ENCODE measurements around the gene HOXA4. TPM values are rescaled to one million over a fixed set of nuclear protein-coding genes. Genes with fewer than 3 reads are reported as not detected.

The HOXA4 gene
- total and polyA plus RNA-seq, 10 of the 15 experiments (the other 5 are each of a cell fraction or from before 2014, with no cell fraction given) = 0.07 TPM; not detected in 9

DNA sequence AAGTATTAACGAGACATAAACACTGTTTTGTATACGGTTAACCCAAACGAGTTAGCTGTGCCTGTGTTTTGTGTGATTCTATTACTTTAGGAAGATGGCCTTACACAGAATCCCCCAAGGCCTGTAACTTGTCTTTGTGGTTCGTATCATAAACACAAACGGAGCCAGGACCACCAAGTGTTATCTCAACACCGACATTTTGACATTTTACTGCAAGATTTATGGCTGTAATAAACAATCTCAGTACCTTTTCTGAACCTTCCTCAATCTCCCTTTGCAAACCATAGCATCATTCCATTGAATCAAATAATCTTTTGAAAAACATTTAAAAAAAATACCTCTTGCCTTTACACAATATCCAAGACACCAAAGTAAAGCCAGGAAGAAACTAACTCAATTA is 2.4 kb upstream of the HOXA4 start:
- 41% methylated on average over 6 of the region's 6 CpGs for WGBS (ENCODE audit: insufficient coverage, insufficient replicate concordance, low lambda C conversion rate, missing lambda C conversion rate)
- ChIA-PET RAD21 (ENCODE audit: unreplicated experiment) (no interaction called here), POLR2A (no interaction called here), SMC1A (ENCODE audit: uncharacterized antibody, unreplicated experiment) (interaction anchor here (0.8 to 2.2 kb wide), 3 partner anchors 17 to 277 kb away, joined by 3 to 7 read pairs (median 5); no protein-coding TSS in a partner anchor), CTCF (interaction anchor here (0.6 to 0.7 kb wide), 2 partner anchors 64 to 156 kb away, joined by 3 read pairs; no protein-coding TSS in a partner anchor)
- no peak overlapping the region for H3K27ac ChIP-seq (ENCODE audit: control insufficient read depth, insufficient read depth)
- H3K4me2 ChIP-seq (ENCODE audit: control insufficient read depth, insufficient read depth) = no peak overlapping the region
- TF ChIP-seq, protein P1, sequence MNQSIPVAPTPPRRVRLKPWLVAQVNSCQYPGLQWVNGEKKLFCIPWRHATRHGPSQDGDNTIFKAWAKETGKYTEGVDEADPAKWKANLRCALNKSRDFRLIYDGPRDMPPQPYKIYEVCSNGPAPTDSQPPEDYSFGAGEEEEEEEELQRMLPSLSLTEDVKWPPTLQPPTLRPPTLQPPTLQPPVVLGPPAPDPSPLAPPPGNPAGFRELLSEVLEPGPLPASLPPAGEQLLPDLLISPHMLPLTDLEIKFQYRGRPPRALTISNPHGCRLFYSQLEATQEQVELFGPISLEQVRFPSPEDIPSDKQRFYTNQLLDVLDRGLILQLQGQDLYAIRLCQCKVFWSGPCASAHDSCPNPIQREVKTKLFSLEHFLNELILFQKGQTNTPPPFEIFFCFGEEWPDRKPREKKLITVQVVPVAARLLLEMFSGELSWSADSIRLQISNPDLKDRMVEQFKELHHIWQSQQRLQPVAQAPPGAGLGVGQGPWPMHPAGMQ (IDR thresholded peaks at IDR 0.05; ENCODE audit: borderline replicate concordance) = no peak
- TF ChIP-seq SRF (IDR thresholded peaks at IDR 0.05; ENCODE audit: low read depth in 2 of 2, low read length in 2 of 2) (no peak), RAD51 (IDR thresholded peaks at IDR 0.05) (no peak), SMAD1 (IDR thresholded peaks at IDR 0.05; ENCODE audit: low read depth, partially characterized antibody) (no peak), KAT2A (conservative IDR thresholded peaks at IDR 0.05; ENCODE audit: control insufficient read depth, low read depth, low read length) (no peak), NBN (IDR thresholded peaks at IDR 0.05) (no peak), STAT3 (IDR thresholded peaks at IDR 0.05; ENCODE audit: low read depth, low read length) (no peak), MXI1 (IDR thresholded peaks at IDR 0.05; ENCODE audit: low read depth, low read length) (no peak), POLR2AphosphoS5 (IDR thresholded peaks at IDR 0.05; ENCODE audit: low read length) (no peak), MYC (IDR thresholded peaks at IDR 0.05; ENCODE audit: insufficient read depth, insufficient read length, insufficient replicate concordance, low read length, severe bottlenecking) (no peak), RB1 (IDR thresholded peaks at IDR 0.05; ENCODE audit: borderline replicate concordance) (no peak), CBX3 (IDR thresholded peaks at IDR 0.05; ENCODE audit: borderline replicate concordance, low read depth) (no peak)
- TF ChIP-seq, protein P2, sequence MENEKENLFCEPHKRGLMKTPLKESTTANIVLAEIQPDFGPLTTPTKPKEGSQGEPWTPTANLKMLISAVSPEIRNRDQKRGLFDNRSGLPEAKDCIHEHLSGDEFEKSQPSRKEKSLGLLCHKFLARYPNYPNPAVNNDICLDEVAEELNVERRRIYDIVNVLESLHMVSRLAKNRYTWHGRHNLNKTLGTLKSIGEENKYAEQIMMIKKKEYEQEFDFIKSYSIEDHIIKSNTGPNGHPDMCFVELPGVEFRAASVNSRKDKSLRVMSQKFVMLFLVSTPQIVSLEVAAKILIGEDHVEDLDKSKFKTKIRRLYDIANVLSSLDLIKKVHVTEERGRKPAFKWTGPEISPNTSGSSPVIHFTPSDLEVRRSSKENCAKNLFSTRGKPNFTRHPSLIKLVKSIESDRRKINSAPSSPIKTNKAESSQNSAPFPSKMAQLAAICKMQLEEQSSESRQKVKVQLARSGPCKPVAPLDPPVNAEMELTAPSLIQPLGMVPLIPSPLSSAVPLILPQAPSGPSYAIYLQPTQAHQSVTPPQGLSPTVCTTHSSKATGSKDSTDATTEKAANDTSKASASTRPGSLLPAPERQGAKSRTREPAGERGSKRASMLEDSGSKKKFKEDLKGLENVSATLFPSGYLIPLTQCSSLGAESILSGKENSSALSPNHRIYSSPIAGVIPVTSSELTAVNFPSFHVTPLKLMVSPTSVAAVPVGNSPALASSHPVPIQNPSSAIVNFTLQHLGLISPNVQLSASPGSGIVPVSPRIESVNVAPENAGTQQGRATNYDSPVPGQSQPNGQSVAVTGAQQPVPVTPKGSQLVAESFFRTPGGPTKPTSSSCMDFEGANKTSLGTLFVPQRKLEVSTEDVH (IDR thresholded peaks at IDR 0.05; ENCODE audit: low read depth, partially characterized antibody) = no peak
- TF ChIP-seq, protein P3, sequence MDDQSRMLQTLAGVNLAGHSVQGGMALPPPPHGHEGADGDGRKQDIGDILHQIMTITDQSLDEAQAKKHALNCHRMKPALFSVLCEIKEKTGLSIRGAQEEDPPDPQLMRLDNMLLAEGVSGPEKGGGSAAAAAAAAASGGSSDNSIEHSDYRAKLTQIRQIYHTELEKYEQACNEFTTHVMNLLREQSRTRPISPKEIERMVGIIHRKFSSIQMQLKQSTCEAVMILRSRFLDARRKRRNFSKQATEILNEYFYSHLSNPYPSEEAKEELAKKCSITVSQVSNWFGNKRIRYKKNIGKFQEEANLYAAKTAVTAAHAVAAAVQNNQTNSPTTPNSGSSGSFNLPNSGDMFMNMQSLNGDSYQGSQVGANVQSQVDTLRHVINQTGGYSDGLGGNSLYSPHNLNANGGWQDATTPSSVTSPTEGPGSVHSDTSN (IDR thresholded peaks at IDR 0.05; ENCODE audit: insufficient replicate concordance, low read depth, low read length) = no peak
- TF ChIP-seq, protein P4, sequence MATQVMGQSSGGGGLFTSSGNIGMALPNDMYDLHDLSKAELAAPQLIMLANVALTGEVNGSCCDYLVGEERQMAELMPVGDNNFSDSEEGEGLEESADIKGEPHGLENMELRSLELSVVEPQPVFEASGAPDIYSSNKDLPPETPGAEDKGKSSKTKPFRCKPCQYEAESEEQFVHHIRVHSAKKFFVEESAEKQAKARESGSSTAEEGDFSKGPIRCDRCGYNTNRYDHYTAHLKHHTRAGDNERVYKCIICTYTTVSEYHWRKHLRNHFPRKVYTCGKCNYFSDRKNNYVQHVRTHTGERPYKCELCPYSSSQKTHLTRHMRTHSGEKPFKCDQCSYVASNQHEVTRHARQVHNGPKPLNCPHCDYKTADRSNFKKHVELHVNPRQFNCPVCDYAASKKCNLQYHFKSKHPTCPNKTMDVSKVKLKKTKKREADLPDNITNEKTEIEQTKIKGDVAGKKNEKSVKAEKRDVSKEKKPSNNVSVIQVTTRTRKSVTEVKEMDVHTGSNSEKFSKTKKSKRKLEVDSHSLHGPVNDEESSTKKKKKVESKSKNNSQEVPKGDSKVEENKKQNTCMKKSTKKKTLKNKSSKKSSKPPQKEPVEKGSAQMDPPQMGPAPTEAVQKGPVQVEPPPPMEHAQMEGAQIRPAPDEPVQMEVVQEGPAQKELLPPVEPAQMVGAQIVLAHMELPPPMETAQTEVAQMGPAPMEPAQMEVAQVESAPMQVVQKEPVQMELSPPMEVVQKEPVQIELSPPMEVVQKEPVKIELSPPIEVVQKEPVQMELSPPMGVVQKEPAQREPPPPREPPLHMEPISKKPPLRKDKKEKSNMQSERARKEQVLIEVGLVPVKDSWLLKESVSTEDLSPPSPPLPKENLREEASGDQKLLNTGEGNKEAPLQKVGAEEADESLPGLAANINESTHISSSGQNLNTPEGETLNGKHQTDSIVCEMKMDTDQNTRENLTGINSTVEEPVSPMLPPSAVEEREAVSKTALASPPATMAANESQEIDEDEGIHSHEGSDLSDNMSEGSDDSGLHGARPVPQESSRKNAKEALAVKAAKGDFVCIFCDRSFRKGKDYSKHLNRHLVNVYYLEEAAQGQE (IDR thresholded peaks at IDR 0.05; ENCODE audit: low read depth, low read length) = no peak
- intact Hi-C loops (cut with micrococcal nuclease; ENCODE audit: unreplicated experiment) (no loop called here), in situ Hi-C loops (cut with MboI) (no loop called here)
- peaks cover 2 to 7% of the 10 kb centered on the region in 2 experiments; a peak in 3 of 4 replicates for H3K27me3 ChIP-seq (replicated peaks in 1 of 2; ENCODE audit: control insufficient read depth in 2 of 2, insufficient read depth in 2 of 2, low read length in 1 of 2)
- H2AFZ ChIP-seq (ENCODE audit: control insufficient read depth, low read depth, low read length) = no peak overlapping the region
- no peak for ATAC-seq
- no peak for DNase-seq (ENCODE audit: low read depth, low spot score)
- H3K9me3 ChIP-seq (replicated peaks; ENCODE audit: control insufficient read depth, insufficient read depth, low read length) = no peaks in the 10 kb centered on the region; the same call in 2 of the 3 replicates
- H3K36me3 ChIP-seq (ENCODE audit: control insufficient read depth in 2 of 2, insufficient read depth in 2 of 2, low read length in 1 of 2) = no peaks in the 10 kb centered on the region
- H3K79me2 ChIP-seq (ENCODE audit: control insufficient read depth, insufficient read depth, low read length) = no peaks in the 10 kb centered on the region
- H3K9ac ChIP-seq (ENCODE audit: control insufficient read depth, insufficient read depth, low read length) = no peak overlapping the region
- no peaks in the 10 kb centered on the region; the same call in 1 of the 2 replicates for H3K4me1 ChIP-seq (ENCODE audit: control insufficient read depth, insufficient read depth, low read length)
- no peaks in the 10 kb centered on the region for H4K20me1 ChIP-seq (ENCODE audit: control insufficient read depth, insufficient read depth)
- BruUV-seq (replicated peaks) = no TSS peak
- H3K4me3 ChIP-seq = no peak overlapping the region
- no peak for FAIRE-seq
